Left lobe of liver (tissue), 2 donors: ENCODE data around the gene GNA12. TPM values are rescaled to one million over a fixed set of nuclear protein-coding genes. Genes with fewer than 3 reads are reported as not detected.
"Not testable (repeated sequence)": the region's sequence is repeated elsewhere in the genome, so short reads cannot be mapped to it uniquely, and the experiment has no call there.

ENCODE experiments used
- ATAC-seq: fragments of 200-7000 bp; cut with Tn5 transposase; one replicate; pipeline ENCODE4 v1.9.1; 2020; ENCODE audit warnings: mild to moderate bottlenecking, moderate library complexity
- DNase-seq: peaks from one replicate; pipeline ENCODE4 v3.0.0-alpha.2; 2020; ENCODE audit warnings: low spot score
- total RNA-seq: library from RNA; stranded (reverse); gene quantifications from one replicate; pipeline ENCODE4 v1.2.1, GENCODE V29; 2021
- donor health status: DM: no; HTN: no; CAD: no; lungs with moderate emphysema.
- donor health status: DM: no; HTN: yes; CAD: no.

The GNA12 gene
- total RNA-seq, 1 donor from 2014 or later = 16.2 TPM

- DNase-seq (peak; percentile 24), ATAC-seq (no peak)
These were observed 109.9 kb downstream of the GNA12 start for GRCh38 chr7:2734084-2734686.

DNA sequence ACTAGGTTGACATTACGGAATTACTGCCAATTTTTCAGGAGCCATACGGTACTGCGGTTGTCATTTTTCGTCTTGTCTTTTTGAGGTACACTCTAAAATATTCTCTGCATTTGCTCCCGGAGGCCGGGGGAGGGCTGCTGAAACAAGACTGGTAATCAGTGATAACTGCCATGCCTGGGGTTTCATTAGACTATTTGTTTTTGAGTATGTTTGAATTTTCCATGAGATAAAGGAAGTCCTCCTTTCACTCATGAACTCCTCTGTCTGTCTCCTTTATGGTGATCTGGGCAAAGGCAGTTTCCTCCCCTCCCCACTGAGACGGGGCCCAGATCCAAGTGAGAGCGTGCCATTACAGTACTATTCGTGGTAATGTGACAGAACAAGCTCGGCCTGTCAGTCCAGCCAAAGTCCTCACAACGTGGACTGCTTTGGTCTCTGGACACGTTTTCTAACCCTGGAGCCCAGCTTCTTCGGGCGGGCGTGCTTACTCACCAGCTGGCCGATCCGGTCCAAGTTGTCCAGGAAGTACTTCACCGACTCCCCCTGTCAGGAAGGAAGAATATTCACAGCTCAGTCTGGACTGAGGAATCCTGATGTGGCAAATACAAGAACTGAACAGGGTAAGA, 111.0 kb downstream of the GNA12 start:
- peak; percentile 14 for DNase-seq

GRCh38 chr7:2732388-2732787, 111.7 kb downstream of the GNA12 start:
- ATAC-seq (no peak), DNase-seq (peak; percentile 16)

More for the DNA sequence above, 111.0 kb downstream of the GNA12 start:
- ATAC-seq = peak; percentile 20

- peak; percentile 37 for DNase-seq
- ATAC-seq = no peak
These were observed 113.0 kb downstream of the GNA12 start for GRCh38 chr7:2730846-2731770.

DNA sequence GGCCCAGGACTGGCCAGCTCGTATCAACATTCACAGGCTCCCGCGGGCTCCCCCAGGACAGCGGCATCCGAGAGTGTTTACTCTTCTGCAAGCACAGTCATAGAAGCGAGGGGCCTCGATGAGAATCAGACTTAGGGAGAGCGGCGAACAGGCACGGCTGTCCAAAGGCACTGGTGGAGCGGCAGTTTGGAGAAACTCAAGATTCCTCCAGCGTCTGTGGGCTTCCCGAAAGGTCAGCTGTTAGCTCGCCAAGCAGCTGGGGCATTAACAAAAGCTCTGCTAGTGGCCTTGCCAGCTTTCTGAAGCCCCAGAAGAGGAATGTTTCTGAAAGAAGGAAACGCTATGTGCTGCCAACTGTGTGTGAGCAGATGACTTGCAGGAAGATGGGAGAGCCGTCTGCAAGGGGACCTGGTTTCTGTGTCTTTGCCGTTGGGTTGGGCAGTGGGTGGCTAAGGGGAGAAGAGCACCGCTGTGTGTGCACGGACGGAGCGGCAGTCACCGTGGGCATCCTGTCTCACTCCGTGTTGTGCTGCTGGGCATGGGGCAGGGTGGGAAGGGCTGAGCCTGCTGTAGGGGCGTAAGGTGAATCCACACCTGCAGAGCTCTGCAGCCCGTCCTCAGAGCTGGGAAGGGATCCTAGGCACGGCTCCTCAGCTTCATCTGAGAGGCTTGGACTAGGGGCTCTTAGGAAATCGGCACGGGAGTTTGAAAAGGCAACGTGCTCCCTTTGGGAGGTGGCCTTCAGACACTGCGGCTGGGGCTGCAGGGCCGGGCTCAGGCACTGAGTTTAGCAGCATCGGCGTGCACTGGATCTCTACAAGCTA, 114.0 kb downstream of the GNA12 start:
- DNase-seq (peak; percentile 30), ATAC-seq (no peak)

DNA sequence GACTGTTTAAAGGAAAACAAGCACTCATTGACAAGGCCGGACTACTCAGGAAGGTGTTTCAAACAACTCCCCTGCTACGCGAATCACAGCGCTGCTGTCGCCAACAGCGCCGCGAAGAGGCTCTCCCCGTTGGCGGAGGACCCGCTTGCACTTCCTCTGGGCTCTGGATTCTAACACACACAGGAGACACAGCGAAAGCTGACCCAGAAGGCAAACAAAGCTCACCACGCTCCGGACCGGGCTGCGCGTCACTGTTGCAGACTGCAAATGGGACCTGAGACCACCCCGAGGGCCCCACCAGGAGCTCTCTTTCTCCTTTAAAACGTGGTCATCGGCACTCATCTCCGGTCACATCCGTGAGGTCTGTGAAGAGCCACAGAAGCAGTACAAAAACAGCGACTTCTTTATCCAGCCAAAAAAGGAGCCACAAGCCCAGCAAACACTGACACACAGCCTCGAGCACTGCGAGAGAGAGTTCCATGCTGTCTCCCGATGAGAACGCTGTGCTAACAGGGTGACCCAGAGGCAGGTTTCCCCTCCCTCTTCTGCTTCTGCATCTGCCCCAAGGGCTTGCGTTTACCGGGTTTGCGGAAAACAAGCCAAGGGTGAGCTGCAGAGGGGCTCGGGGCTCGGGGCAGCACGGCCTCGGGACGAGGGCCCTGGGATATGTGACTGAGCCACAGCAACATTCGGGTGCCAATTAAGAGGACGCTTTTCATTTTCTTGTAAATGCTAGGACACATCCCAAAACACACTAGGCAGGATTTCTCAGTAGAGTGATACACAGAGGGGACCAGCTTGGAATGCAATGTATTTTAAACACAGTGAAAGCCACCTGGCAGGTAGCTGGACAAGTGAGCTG, 114.8 kb downstream of the GNA12 start:
- DNase-seq (peak; percentile 42), ATAC-seq (peak; percentile 56)

GRCh38 chr7:2728316-2729030, 115.6 kb downstream of the GNA12 start:
- peak; percentile 38 for DNase-seq
- peak; percentile 51 for ATAC-seq

- ATAC-seq = not testable (repeated sequence)
- DNase-seq = peak; percentile 22
These were observed 116.9 kb downstream of the GNA12 start for GRCh38 chr7:2727206-2727605.

- ATAC-seq = no peak
- DNase-seq = no peak
These were observed 117.6 kb downstream of the GNA12 start for GRCh38 chr7:2726316-2727018.

GRCh38 chr7:2725178-2726105, 118.7 kb downstream of the GNA12 start:
- DNase-seq = no peak
- ATAC-seq = no peak

- ATAC-seq = no peak
- no peak for DNase-seq
These were observed 119.5 kb downstream of the GNA12 start for GRCh38 chr7:2724453-2725177.

- not testable (repeated sequence) for ATAC-seq, DNase-seq
These were observed 120.1 kb downstream of the GNA12 start for GRCh38 chr7:2724036-2724435.

- DNase-seq = no peak
- no peak for ATAC-seq
These were observed 120.8 kb downstream of the GNA12 start for GRCh38 chr7:2723138-2723850.

GRCh38 chr7:2722591-2722990, 121.5 kb downstream of the GNA12 start:
- no peak for ATAC-seq
- no peak for DNase-seq

- ATAC-seq = no peak
- DNase-seq = no peak
These were observed 122.3 kb downstream of the GNA12 start for GRCh38 chr7:2721842-2722241.

- ATAC-seq = no peak
- no peak for DNase-seq
These were observed 124.1 kb downstream of the GNA12 start for GRCh38 chr7:2720024-2720423.
